HG02884 (cell line): ENCODE data around the gene C19orf44.

Experiments
- ATAC-seq: cut with Tn5 transposase; IDR thresholded peaks from one replicate; pipeline ENCODE4 v1.9.1; 2021; ENCODE audit warnings: mild to moderate bottlenecking, moderate library complexity; ENCODE audit not compliant: unreplicated experiment

Gene C19orf44

GRCh38 chr19:16516381-16516780 is 20.2 kb downstream of the C19orf44 start:
- ATAC-seq, result no peak

- ATAC-seq, result no peak
Observed at GRCh38 chr19:16516923-16517610, 20.9 kb downstream of the C19orf44 start.

GRCh38 chr19:16518061-16518460 is 21.9 kb downstream of the C19orf44 start:
- ATAC-seq, result no peak

GRCh38 chr19:16518483-16519229 is 22.5 kb downstream of the C19orf44 start:
- ATAC-seq, result no peak

GRCh38 chr19:16519230-16519687 is 23.1 kb downstream of the C19orf44 start:
- ATAC-seq, result no peak

GRCh38 chr19:16520074-16520973 is 24.1 kb downstream of the C19orf44 start:
- no peak for ATAC-seq

- ATAC-seq, result no peak
Observed at GRCh38 chr19:16520986-16521624, 24.9 kb downstream of the C19orf44 start.

- no peak for ATAC-seq
Observed at GRCh38 chr19:16521715-16522289, 25.6 kb downstream of the C19orf44 start.

GRCh38 chr19:16522559-16523377 is 26.6 kb downstream of the C19orf44 start:
- ATAC-seq, result no peak

- no peak for ATAC-seq
Observed at GRCh38 chr19:16524991-16525734, 29.0 kb downstream of the C19orf44 start.

- ATAC-seq, result no peak
Observed at GRCh38 chr19:16525751-16526481, 29.7 kb downstream of the C19orf44 start.

- no peak for ATAC-seq
Observed at GRCh38 chr19:16527334-16527935, 31.2 kb downstream of the C19orf44 start.

GRCh38 chr19:16527971-16528521 is 31.9 kb downstream of the C19orf44 start:
- ATAC-seq, result no peak

GRCh38 chr19:16529466-16530144 is 33.4 kb downstream of the C19orf44 start:
- ATAC-seq, result no peak

- no peak for ATAC-seq
Observed at GRCh38 chr19:16530540-16531379, 34.6 kb downstream of the C19orf44 start.

GRCh38 chr19:16531380-16531669 is 35.1 kb downstream of the C19orf44 start:
- no peak for ATAC-seq
